Spleen (tissue), 7 donors: Measurements from ENCODE around the gene NRAP.

Experiments used
- POLR2AphosphoS5 ChIP-seq, 3 donors: sonication (generic); formaldehyde crosslinking; IDR thresholded peaks; one replicate each; pipeline ENCODE4 v1.5.1; 2017; ENCODE audit warnings: antibody characterized with exemption in 3 of 3
- TF ChIP-seq, protein P1 (sequence below), 11 experiments: fragments of 200-600 bp in 7 of 11; fragments of 450-650 bp in 4 of 11; sonication (generic) in 4 of 11; IDR thresholded peaks in 8 of 11; conservative IDR thresholded peaks in 3 of 11; 1 replicate in 7 of 11; 2 replicates in 4 of 11; pipeline versions ENCODE4 v1.4.0 to v1.8.0; 2016 to 2021; ENCODE audit warnings: antibody characterized with exemption in 11 of 11, inconsistent platforms in 4 of 11, mild to moderate bottlenecking in 1 of 11
- donor health status: DM: no; HTN: no; CAD: no; lungs with moderate emphysema.
- donor health status: DM: no; HTN: no; CAD: no.
- donor health status: DM: no; HTN: no; CAD: no.

DNA sequence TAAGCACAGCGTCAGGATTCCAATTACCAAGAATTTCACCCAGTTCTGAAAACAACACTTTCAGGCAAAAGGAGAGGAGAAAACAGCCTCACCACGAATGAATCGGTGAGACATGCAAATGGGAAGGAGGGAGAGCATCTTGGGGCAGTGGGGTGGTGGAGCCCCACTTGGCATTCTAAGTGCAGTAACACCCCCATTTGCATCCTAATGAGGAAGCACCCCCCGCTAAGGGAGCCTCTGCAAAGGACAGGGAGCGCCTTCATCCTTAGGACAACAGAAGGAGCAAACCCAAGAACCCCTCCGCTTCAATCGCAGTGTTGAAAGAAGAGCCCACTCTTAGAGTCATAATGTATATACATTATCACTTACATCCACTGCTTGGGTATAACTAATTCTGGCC, 46.8 kb downstream of the NRAP start:
- TF ChIP-seq, protein P1, sequence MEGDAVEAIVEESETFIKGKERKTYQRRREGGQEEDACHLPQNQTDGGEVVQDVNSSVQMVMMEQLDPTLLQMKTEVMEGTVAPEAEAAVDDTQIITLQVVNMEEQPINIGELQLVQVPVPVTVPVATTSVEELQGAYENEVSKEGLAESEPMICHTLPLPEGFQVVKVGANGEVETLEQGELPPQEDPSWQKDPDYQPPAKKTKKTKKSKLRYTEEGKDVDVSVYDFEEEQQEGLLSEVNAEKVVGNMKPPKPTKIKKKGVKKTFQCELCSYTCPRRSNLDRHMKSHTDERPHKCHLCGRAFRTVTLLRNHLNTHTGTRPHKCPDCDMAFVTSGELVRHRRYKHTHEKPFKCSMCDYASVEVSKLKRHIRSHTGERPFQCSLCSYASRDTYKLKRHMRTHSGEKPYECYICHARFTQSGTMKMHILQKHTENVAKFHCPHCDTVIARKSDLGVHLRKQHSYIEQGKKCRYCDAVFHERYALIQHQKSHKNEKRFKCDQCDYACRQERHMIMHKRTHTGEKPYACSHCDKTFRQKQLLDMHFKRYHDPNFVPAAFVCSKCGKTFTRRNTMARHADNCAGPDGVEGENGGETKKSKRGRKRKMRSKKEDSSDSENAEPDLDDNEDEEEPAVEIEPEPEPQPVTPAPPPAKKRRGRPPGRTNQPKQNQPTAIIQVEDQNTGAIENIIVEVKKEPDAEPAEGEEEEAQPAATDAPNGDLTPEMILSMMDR (IDR thresholded peaks at IDR 0.05 in 8 of 11, conservative IDR thresholded peaks at IDR 0.05 in 3 of 11), result no peak
- TF ChIP-seq POLR2AphosphoS5 (IDR thresholded peaks at IDR 0.05), result no peak
